ENCODE data around the gene SMO.

GRCh38 chr7:129245533-129245932 is 57.1 kb downstream of the SMO start:
- TF ChIP-seq E2F1 (CRISPR knock-in tag; IDR thresholded peaks at IDR 0.05) = no peak
- TF ChIP-seq, protein P1, sequence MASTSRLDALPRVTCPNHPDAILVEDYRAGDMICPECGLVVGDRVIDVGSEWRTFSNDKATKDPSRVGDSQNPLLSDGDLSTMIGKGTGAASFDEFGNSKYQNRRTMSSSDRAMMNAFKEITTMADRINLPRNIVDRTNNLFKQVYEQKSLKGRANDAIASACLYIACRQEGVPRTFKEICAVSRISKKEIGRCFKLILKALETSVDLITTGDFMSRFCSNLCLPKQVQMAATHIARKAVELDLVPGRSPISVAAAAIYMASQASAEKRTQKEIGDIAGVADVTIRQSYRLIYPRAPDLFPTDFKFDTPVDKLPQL (IDR thresholded peaks at IDR 0.05; ENCODE audit: extremely low read depth, insufficient read length) = no peak
- no peak for TF ChIP-seq ZBTB40 (IDR thresholded peaks at IDR 0.05)
- TF ChIP-seq ZBTB40 (CRISPR knock-in tag; IDR thresholded peaks at IDR 0.05) = no peak
- TF ChIP-seq CTCF (IDR thresholded peaks at IDR 0.05 in 2 of 3, conservative IDR thresholded peaks at IDR 0.05 in 1 of 3; ENCODE audit: insufficient read depth in 2 of 3, low read depth in 1 of 3, low read length in 3 of 3) = no peak
- no peak for TF ChIP-seq FOXK2 (conservative IDR thresholded peaks at IDR 0.05 in 1 of 2, IDR thresholded peaks at IDR 0.05 in 1 of 2; ENCODE audit: low read depth in 2 of 2)
- no peak for TF ChIP-seq BACH1 (tag; IDR thresholded peaks at IDR 0.05)
- no peak for TF ChIP-seq RFX5 (IDR thresholded peaks at IDR 0.05; ENCODE audit: low read depth, low read length)

Data from K562 (cell line).